ENCODE measurements around the gene ADAM12. TPM values are rescaled to one million over a fixed set of nuclear protein-coding genes. Genes with fewer than 3 reads are reported as not detected.

ADAM12 gene
- total and polyA plus RNA-seq, 2 donors (not counting 3 experiments of a cell fraction or from before 2014, with no cell fraction given), result 0.22 to 0.33 TPM

- dilution Hi-C loops (cut with MboI; ENCODE audit: extremely low pct_ligation_motif_present, low sequenced_read_pairs), result no loop called here
- TF ChIP-seq JUN (IDR thresholded peaks at IDR 0.05; ENCODE audit: borderline replicate concordance, insufficient read depth, insufficient read length, low read depth), result no peak
- no peak for TF ChIP-seq POLR2AphosphoS5 (IDR thresholded peaks at IDR 0.05; ENCODE audit: insufficient read depth, low read depth, low read length)
- no peak for TF ChIP-seq CTCF (IDR thresholded peaks at IDR 0.05; ENCODE audit: extremely low read depth in 1 of 2, insufficient read depth in 1 of 2, low read depth in 1 of 2, low read length in 2 of 2)
- TF ChIP-seq, protein P1, sequence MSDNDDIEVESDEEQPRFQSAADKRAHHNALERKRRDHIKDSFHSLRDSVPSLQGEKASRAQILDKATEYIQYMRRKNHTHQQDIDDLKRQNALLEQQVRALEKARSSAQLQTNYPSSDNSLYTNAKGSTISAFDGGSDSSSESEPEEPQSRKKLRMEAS (IDR thresholded peaks at IDR 0.05; ENCODE audit: insufficient read depth, insufficient read length), result no peak
- TF ChIP-seq POLR2A (IDR thresholded peaks at IDR 0.05; ENCODE audit: low read depth, low read length), result no peak
- TF ChIP-seq EZH2 (IDR thresholded peaks at IDR 0.05; ENCODE audit: borderline replicate concordance, low read depth, low read length, severe bottlenecking), result no peak
- no peak for TF ChIP-seq GATA2 (IDR thresholded peaks at IDR 0.05; ENCODE audit: insufficient read depth, insufficient read length, low read depth, low read length)
- TF ChIP-seq MYC (IDR thresholded peaks at IDR 0.05; ENCODE audit: low read depth, low read length), result no peak
- TF ChIP-seq FOS (IDR thresholded peaks at IDR 0.05; ENCODE audit: borderline replicate concordance, insufficient read depth, low read length), result no peak
- Histone ChIP-seq H3K9ac (replicated peaks; ENCODE audit: extremely low read depth, insufficient read depth, low read length) (no peak overlapping the region), H2AFZ (ENCODE audit: low read depth, low read length) (no peak overlapping the region), H3K4me2 (ENCODE audit: insufficient read depth, low read length) (no peak overlapping the region), H3K27ac (ENCODE audit: insufficient read depth, low read depth, low read length) (no peak overlapping the region), H3K4me3 (replicated peaks in 1 of 3; ENCODE audit: insufficient read depth in 1 of 3, low read depth in 1 of 3, low read length in 3 of 3) (no peak overlapping the region), H3K9me1 (replicated peaks; ENCODE audit: control insufficient read depth, extremely low read depth, insufficient read depth, low read length) (no peaks in the 10 kb centered on the region), H4K20me1 (replicated peaks; ENCODE audit: control insufficient read depth, extremely low read depth, insufficient read depth, low read length) (no peaks in the 10 kb centered on the region), H3K79me2 (ENCODE audit: control insufficient read depth, insufficient read depth, low read length) (no peaks in the 10 kb centered on the region), H3K4me1 (ENCODE audit: control insufficient read depth, extremely low read depth, insufficient read depth, low read length) (no peaks in the 10 kb centered on the region), H3K9me3 (replicated peaks; ENCODE audit: control insufficient read depth, insufficient read depth, low read length) (no peaks in the 10 kb centered on the region), H3K27me3 (ENCODE audit: control insufficient read depth in 2 of 2, insufficient read depth in 2 of 2, low read length in 2 of 2) (no peaks in the 10 kb centered on the region), H3K36me3 (ENCODE audit: control insufficient read depth in 2 of 2, extremely low read depth in 1 of 2, insufficient read depth in 2 of 2, low read length in 2 of 2) (no peaks in the 10 kb centered on the region)
- FAIRE-seq, result no peak
- no TSS peak for BruUV-seq (replicated peaks)
- CTCF ChIA-PET, result no interaction called here
- intact Hi-C loops (cut with micrococcal nuclease), result no loop called here
- POLR2A ChIA-PET, result no interaction called here
- no peak for DNase-seq (ENCODE audit: low read depth, low spot score)
These were observed 247.5 kb downstream of the ADAM12 start for GRCh38 chr10:126140746-126141273.
